Hematopoietic multipotent progenitor cell treated with erythropoietin and hydrocortisone succinate and interleukin-3 and kit ligand, for 17 days (in vitro differentiated cells): ENCODE data around the gene CFAP53.

Source experiments
- DNase-seq: peaks from one replicate; pipeline ENCODE4 v3.0.0-alpha.2; 2015; ENCODE audit warnings: low spot score

Gene CFAP53

DNA sequence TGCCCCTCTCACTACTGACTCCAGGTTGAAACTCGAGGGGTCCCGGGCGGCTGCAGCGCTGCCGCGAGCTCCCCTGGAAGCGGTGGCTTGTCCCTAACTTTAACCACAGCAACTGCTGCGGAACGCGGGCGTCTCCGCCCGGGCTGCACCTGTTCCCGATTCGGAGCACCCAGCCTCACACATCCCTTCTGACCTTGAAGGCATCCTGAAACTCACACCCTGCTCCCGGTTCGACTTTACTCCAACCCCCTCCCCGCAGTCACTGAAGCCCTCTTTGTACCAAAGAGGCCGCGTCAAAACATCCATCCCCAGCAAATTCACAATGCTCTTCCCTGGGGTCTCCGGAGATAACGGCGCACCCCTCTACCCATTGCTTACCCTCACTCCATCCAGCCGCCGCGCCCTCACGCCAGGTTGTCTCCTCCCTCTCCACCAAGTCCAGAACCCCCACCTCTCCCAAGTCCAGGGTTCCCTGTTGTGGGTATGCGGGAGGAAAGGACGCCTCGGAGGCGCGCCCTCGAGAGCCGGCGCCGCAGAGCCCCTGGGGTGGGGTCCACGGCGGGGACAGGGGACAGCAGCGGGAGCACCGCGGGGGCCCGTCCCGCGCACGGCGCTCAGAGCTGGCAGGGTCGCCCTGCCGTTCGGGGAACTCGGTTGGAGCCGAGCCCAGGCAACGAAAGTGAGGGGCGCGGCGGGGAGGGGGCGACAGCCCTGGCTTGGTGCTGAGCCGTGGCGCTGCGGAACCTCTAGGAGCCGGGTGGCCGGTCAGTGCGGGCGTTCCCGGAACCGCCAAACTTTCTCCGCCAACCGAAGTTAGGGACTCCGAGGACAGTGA is 72.3 kb downstream of the CFAP53 start:
- DNase-seq: no peak

- no peak for DNase-seq
These were observed 73.1 kb downstream of the CFAP53 start for GRCh38 chr18:50192995-50193795.

DNA sequence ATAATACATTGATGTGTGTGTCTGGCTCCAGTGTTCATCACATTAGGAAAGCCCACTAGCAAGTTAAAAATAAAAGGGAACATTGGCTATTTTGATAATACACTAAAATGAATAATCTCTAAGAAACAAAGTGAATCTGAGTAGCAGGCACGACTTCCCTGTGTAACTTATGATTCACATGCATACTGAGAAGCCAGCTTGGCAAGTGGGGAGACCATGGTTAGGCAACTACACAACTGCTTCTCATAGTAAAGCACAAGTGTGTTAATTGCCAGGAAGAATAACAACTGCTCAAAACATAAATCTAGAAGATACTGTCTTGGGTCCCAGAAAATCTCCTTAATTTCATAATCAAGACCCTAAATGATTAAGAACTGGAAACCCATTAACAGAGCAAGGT is 75.4 kb downstream of the CFAP53 start:
- DNase-seq: no peak

GRCh38 chr18:50190236-50190635 is 76.1 kb downstream of the CFAP53 start:
- no peak for DNase-seq

DNA sequence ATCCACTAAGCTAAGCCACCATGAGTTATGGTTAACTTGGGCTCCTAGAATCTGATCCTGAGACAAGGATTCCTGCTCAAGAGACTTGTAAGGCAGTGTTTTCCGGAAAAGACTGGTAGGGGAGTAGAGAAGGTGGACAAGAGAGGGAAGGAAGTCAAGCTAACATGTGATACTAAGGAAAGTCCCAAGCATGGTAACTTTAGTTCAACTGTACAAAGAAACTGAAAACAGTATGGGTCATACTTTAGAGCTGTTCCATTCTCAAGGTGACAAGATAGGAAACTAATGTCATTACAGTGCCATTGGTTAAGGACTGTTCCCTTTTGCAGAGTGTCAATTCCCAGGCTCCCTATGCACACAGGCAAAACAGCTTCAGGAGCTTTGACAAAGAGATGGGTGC is 77.1 kb downstream of the CFAP53 start:
- no peak for DNase-seq

DNA sequence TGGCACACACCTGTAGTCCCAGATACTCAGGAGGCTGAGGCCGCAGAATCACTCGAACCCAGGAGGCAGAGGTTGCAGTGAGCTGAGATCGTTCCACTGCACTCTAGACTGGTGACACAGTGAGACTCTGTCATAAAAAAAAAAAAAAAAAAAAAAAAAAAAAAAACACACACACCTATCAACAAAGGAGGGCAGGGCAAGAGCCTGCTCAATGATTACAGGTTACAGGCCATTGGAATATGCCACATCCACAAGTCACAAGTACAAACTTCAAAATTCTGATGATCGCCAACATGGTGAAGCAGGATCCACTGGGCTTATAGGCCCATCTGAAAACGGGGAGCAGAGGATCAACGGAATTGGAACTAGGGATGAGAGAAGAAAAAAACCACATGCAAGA is 77.6 kb downstream of the CFAP53 start:
- DNase-seq: no peak

DNA sequence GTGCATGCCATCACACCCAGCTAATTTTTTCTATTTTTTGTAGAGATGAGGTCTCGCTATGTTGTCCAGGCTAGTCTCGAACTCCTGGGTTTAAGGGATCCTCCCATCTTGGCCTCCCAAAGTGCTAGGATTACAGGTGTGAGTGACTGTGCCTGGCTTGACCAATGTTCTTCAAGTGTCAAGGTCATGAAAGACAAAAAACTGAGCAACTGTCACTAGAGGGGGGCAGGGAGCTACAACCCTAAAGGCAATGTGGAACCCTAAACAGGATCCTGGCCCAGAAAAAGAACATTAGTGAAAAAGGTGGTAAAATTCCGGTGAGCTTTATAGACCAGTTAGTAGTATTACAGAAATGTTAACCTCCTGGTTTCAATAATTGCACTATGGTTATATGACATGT is 78.6 kb downstream of the CFAP53 start:
- no peak for DNase-seq

- no peak for DNase-seq
These were observed 79.9 kb downstream of the CFAP53 start for GRCh38 chr18:50186385-50186784.

- no peak for DNase-seq
These were observed 82.7 kb downstream of the CFAP53 start for GRCh38 chr18:50183556-50183955.

GRCh38 chr18:50182511-50182910 is 83.8 kb downstream of the CFAP53 start:
- no peak for DNase-seq

DNA sequence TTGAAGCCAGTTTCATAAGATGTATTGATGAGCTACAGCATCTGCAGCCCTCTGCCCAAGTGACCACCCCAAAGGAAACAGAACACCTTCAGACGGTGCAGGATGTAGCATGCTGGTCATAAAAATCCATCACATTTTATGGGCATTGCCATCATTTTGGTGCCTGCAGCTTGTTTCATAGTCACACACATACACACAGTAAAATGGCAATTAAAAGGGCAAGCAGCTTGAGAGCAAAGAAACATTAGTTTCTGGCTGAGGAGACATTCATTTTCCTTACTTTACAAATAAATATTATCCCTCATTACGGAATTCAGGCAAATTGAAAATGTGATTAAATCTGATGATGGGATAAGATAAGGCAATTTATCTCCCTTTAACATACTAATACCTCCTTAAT is 84.7 kb downstream of the CFAP53 start:
- no peak for DNase-seq

- DNase-seq: no peak
These were observed 86.8 kb downstream of the CFAP53 start for GRCh38 chr18:50179465-50179864.

DNA sequence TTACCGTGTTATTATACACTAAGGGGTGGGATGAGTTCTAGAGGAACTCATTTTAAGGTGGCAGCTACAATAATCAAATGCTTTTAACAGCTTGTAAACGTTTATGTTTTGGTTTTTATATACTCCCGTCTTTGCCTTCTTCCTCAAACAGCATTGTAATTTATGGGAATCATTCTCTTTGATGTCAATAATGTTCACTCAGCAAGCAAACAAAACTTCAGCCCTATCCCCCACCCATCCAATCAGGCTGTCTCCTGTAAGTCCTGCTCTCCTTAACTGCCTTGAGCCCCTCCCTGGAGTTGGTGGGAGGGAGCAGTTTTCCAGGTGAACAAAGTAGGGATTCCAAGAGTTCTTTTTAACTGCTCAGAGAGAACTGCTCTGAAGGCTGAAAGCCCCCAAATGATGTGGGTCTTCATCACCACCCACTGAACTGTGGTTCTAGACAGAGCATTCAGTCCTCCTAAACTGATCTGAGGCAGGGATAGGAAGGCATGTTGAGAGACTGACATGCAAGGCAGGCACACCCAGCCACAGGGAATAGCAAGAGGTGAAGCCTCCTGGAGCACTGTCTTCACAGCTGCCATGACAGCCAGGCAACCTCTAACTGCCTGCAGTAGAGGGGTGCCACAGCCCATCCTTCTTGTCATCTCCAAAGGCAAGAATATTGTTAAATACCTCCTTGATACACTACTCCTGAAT is 88.9 kb downstream of the CFAP53 start:
- DNase-seq: no peak
